ENCODE data around the gene CNPY4. TPM values are rescaled to one million over a fixed set of nuclear protein-coding genes. Genes with fewer than 3 reads are reported as not detected.

The CNPY4 gene
- total RNA-seq, 1 donor from 2014 or later, result 27.7 TPM

- Mint-ChIP-seq H3K27ac (ENCODE audit: unreplicated experiment) (no peak overlapping the region), H3K27me3 (ENCODE audit: low read depth) (peaks cover 42% of the 10 kb centered on the region), H3K4me1 (peaks cover 64% of the 10 kb centered on the region), H3K4me3 (peak overlapping the region; percentile 71), H3K9me3 (no peaks in the 10 kb centered on the region), H3K36me3 (ENCODE audit: low read depth) (peaks cover 6% of the 10 kb centered on the region)
- no peak for TF ChIP-seq CTCF (conservative IDR thresholded peaks at IDR 0.05)
- no peak for DNase-seq (ENCODE audit: low read depth, low spot score)
Measured at GRCh38 chr7:100171087-100171681, 51.8 kb downstream of the CNPY4 start.

GRCh38 chr7:100171840-100172239, 52.4 kb downstream of the CNPY4 start:
- no peak for DNase-seq (ENCODE audit: low read depth, low spot score)
- Mint-ChIP-seq H3K4me3 (peak overlapping the region; percentile 69), H3K27ac (ENCODE audit: unreplicated experiment) (no peak overlapping the region), H3K4me1 (peaks cover 65% of the 10 kb centered on the region), H3K9me3 (no peaks in the 10 kb centered on the region), H3K27me3 (ENCODE audit: low read depth) (peaks cover 35% of the 10 kb centered on the region), H3K36me3 (ENCODE audit: low read depth) (peaks cover 8% of the 10 kb centered on the region)
- no peak for TF ChIP-seq CTCF (conservative IDR thresholded peaks at IDR 0.05)

- Mint-ChIP-seq H3K4me3 (peak overlapping the region; percentile 86), H3K9me3 (peaks cover 2% of the 10 kb centered on the region), H3K36me3 (ENCODE audit: low read depth) (peaks cover 8% of the 10 kb centered on the region), H3K27ac (ENCODE audit: unreplicated experiment) (no peak overlapping the region), H3K27me3 (ENCODE audit: low read depth) (peaks cover 14% of the 10 kb centered on the region), H3K4me1 (peaks cover 50% of the 10 kb centered on the region)
- no peak for TF ChIP-seq CTCF (conservative IDR thresholded peaks at IDR 0.05)
- DNase-seq (ENCODE audit: low read depth, low spot score), result no peak
Measured at GRCh38 chr7:100173806-100174495, 54.5 kb downstream of the CNPY4 start.

- Mint-ChIP-seq H3K4me3 (peak overlapping the region; percentile 86), H3K27me3 (ENCODE audit: low read depth) (peaks cover 13% of the 10 kb centered on the region), H3K27ac (ENCODE audit: unreplicated experiment) (no peak overlapping the region), H3K4me1 (peaks cover 44% of the 10 kb centered on the region), H3K36me3 (ENCODE audit: low read depth) (peaks cover 8% of the 10 kb centered on the region), H3K9me3 (peaks cover 2% of the 10 kb centered on the region)
- TF ChIP-seq CTCF (conservative IDR thresholded peaks at IDR 0.05), result no peak
- DNase-seq (ENCODE audit: low read depth, low spot score), result no peak
Measured at GRCh38 chr7:100174582-100174981, 55.1 kb downstream of the CNPY4 start.

Small RNA genes within 50 kb of the gene (microRNA-seq; reads per million reads assigned to microRNA genes)
- gene MIR106B (31,322 reads per million, percentile 99 among the genes with 10 or more reads in this experiment), gene MIR25 (2,747 reads per million, percentile 88 among the genes with 10 or more reads in this experiment), gene MIR4658 (not detected), gene MIR93 (66,061 reads per million, percentile 100 among the genes with 10 or more reads in this experiment)

Other genes starting within 250 kb of the CNPY4 start
- gene OR2AE1, start 242.6 kb upstream of the CNPY4 start, total RNA-seq, result 0.27 TPM in 1 of 2 replicates, not detected in the other
- 8.9 and 10.4 TPM in 2 replicates for gene TRIM4, start 200.1 kb upstream of the CNPY4 start, total RNA-seq
- 0.28 and 0.45 TPM in 2 replicates for gene GJC3, start 190.0 kb upstream of the CNPY4 start, total RNA-seq
- gene AZGP1, start 143.6 kb upstream of the CNPY4 start, total RNA-seq, result 0.52 TPM in 1 of 2 replicates, not detected in the other
- gene ZKSCAN1, start 104.0 kb upstream of the CNPY4 start, total RNA-seq, result 122 and 133 TPM in 2 replicates
- 19.3 and 20.3 TPM in 2 replicates for gene ZSCAN21, start 69.9 kb upstream of the CNPY4 start, total RNA-seq
- 67.1 and 72.3 TPM in 2 replicates for gene ZNF3, start 37.9 kb upstream of the CNPY4 start, total RNA-seq
- 142 and 160 TPM in 2 replicates for gene COPS6, start 30.7 kb upstream of the CNPY4 start, total RNA-seq
- 420 and 426 TPM in 2 replicates for gene MCM7, start 18.2 kb upstream of the CNPY4 start, total RNA-seq
- gene AP4M1, start 18.0 kb upstream of the CNPY4 start, total RNA-seq, result 22.6 and 23.6 TPM in 2 replicates
- 82.0 and 88.9 TPM in 2 replicates for gene TAF6, start 276 bp upstream of the CNPY4 start, total RNA-seq
- gene MBLAC1, start 7.3 kb downstream of the CNPY4 start, total RNA-seq, result 2.1 and 2.4 TPM in 2 replicates
- gene LAMTOR4, start 29.3 kb downstream of the CNPY4 start, total RNA-seq, result 134 and 135 TPM in 2 replicates
- gene TRAPPC14, start 39.1 kb downstream of the CNPY4 start, total RNA-seq, result 32.0 and 33.9 TPM in 2 replicates
- 15.3 and 16.6 TPM in 2 replicates for gene GAL3ST4, start 49.0 kb downstream of the CNPY4 start, total RNA-seq
- gene GPC2, start 57.7 kb downstream of the CNPY4 start, total RNA-seq, result 97.8 and 106 TPM in 2 replicates
- gene STAG3, start 58.3 kb downstream of the CNPY4 start, total RNA-seq, result 1.1 and 1.9 TPM in 2 replicates
- not detected in 2 replicates for gene PVRIG, start 100.3 kb downstream of the CNPY4 start, total RNA-seq
- gene SPDYE3, start 188.1 kb downstream of the CNPY4 start, total RNA-seq, result not detected in 2 replicates
- gene PILRB, start 238.5 kb downstream of the CNPY4 start, total RNA-seq, result 36.5 and 36.6 TPM in 2 replicates